Measurements from ENCODE around the gene HOXC13. TPM values are rescaled to one million over a fixed set of nuclear protein-coding genes. Genes with fewer than 3 reads are reported as not detected.

Gene HOXC13, protein sequence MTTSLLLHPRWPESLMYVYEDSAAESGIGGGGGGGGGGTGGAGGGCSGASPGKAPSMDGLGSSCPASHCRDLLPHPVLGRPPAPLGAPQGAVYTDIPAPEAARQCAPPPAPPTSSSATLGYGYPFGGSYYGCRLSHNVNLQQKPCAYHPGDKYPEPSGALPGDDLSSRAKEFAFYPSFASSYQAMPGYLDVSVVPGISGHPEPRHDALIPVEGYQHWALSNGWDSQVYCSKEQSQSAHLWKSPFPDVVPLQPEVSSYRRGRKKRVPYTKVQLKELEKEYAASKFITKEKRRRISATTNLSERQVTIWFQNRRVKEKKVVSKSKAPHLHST
- 0.48 TPM in 1 of 2 replicates, not detected in the other for total RNA-seq (ENCODE audit: low replicate concordance)
- long read RNA-seq = 0 reads

DNA sequence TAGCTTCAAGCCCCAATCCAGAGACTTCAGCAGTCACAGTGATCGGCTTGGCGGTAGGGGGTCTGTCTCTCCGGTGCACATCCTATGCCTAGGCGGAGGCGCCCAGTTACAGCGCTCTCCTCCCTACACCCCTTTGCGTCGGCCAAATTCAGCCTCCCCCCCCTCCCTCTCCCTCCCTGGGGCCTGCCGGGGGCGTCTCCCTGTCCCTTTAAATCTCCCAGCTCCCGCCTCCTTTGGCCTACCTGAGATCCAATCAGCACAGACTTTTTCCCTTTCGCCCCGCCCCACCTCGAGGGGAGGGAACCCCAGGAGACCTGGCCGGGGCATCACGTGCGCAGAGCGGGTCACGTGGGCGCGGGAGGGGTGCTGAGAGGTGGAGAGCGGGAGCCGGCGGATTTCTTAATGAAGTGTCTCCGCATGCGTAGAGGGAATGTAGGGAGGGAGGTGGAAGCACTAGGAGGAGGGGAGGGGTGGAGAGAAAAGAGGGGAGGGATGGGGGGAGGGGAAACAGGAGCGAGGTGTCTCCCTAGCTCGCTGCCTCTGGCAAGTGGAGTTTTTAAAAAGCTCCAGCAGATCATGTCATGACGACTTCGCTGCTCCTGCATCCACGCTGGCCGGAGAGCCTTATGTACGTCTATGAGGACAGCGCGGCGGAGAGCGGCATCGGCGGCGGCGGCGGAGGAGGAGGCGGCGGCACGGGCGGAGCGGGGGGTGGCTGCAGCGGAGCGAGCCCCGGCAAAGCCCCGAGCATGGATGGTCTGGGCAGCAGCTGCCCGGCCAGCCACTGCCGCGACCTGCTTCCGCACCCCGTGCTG, at the start of gene HOXC13:
Gene HOXC13 (plus strand): TSS at position 506 of the 815 bp plus-strand sequence. CDS start 76 bp downstream, at position 582.
- TF ChIP-seq, protein P1, sequence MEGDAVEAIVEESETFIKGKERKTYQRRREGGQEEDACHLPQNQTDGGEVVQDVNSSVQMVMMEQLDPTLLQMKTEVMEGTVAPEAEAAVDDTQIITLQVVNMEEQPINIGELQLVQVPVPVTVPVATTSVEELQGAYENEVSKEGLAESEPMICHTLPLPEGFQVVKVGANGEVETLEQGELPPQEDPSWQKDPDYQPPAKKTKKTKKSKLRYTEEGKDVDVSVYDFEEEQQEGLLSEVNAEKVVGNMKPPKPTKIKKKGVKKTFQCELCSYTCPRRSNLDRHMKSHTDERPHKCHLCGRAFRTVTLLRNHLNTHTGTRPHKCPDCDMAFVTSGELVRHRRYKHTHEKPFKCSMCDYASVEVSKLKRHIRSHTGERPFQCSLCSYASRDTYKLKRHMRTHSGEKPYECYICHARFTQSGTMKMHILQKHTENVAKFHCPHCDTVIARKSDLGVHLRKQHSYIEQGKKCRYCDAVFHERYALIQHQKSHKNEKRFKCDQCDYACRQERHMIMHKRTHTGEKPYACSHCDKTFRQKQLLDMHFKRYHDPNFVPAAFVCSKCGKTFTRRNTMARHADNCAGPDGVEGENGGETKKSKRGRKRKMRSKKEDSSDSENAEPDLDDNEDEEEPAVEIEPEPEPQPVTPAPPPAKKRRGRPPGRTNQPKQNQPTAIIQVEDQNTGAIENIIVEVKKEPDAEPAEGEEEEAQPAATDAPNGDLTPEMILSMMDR (conservative IDR thresholded peaks at IDR 0.05) = no peak
- peaks cover 97% of the 10 kb centered on the region for H3K27me3 Mint-ChIP-seq
- peaks cover 8% of the 10 kb centered on the region for H3K4me1 Mint-ChIP-seq (ENCODE audit: unreplicated experiment)
- peak; percentile 79 for DNase-seq (ENCODE audit: extremely low spot score, unreplicated experiment)
- H3K36me3 Mint-ChIP-seq = peaks cover 5% of the 10 kb centered on the region
- no peaks in the 10 kb centered on the region for H3K9me3 Mint-ChIP-seq
- H3K27ac Mint-ChIP-seq = no peak within 1 kb of the TSS
- peak within 1 kb of the TSS; percentile 77 for H3K4me3 Mint-ChIP-seq

DNA sequence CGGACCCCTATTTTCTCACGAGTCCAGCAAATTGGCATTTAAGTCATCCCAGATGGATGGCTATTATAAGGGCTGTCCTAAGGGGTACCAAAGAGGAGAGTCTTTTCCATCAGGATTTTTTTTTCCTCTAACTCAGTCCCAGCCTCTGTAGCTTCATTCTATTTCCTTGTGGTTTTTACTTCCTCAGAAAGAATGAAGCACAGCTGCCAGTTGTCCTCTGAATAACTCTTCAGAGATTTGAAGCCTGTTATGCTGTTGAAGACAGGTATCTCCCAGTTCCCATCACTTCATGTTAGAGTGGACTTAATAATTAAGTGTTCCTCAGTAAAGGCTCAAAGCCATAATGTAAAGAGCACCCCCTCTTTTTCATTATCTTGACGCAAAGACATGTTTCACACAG, 48.5 kb upstream of the HOXC13 start:
- peaks cover 90% of the 10 kb centered on the region for H3K27me3 Mint-ChIP-seq
- no peak for DNase-seq (ENCODE audit: extremely low spot score, unreplicated experiment)
- H3K4me1 Mint-ChIP-seq (ENCODE audit: unreplicated experiment) = no peaks in the 10 kb centered on the region
- no peaks in the 10 kb centered on the region for H3K36me3 Mint-ChIP-seq
- TF ChIP-seq, protein P1 (conservative IDR thresholded peaks at IDR 0.05) = no peak
- H3K9me3 Mint-ChIP-seq = no peaks in the 10 kb centered on the region
- no peak overlapping the region for H3K4me3 Mint-ChIP-seq
- no peak overlapping the region for H3K27ac Mint-ChIP-seq

DNA sequence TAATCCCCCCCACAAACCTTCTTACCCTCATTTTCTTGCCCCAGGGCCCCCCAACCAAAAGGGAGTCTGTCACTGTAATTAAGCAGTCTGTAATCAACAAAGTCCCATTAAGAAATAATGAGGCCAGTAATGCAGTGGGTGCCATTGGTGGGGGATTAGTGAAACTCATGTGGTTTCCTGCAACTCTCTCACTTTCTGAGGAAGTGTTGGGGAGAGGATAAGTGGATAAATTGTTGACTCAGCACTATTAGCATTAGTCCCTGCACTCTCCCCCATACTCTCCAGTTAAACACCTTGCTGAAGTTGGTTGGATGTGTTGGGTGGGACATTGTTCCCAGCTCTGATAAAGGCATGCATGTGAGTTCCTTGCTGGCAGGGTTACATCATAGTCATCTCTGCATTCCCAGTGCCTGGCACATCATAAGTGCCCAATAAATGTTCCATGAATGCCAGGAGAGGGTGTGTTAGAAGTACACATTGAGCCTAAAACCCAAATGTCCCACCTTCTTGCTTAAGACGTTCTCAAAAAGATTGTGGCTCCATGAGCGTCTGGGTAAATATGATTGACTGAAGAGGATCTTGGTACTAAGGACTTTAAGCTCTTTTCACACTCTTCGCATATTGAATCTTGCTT, 45.8 kb upstream of the HOXC13 start:
- DNase-seq (ENCODE audit: extremely low spot score, unreplicated experiment) = no peak
- H3K9me3 Mint-ChIP-seq = no peaks in the 10 kb centered on the region
- no peaks in the 10 kb centered on the region for H3K36me3 Mint-ChIP-seq
- no peaks in the 10 kb centered on the region for H3K4me1 Mint-ChIP-seq (ENCODE audit: unreplicated experiment)
- TF ChIP-seq, protein P1 (conservative IDR thresholded peaks at IDR 0.05) = no peak
- no peak overlapping the region for H3K27ac Mint-ChIP-seq
- no peak overlapping the region for H3K4me3 Mint-ChIP-seq
- H3K27me3 Mint-ChIP-seq = peaks cover 95% of the 10 kb centered on the region

DNA sequence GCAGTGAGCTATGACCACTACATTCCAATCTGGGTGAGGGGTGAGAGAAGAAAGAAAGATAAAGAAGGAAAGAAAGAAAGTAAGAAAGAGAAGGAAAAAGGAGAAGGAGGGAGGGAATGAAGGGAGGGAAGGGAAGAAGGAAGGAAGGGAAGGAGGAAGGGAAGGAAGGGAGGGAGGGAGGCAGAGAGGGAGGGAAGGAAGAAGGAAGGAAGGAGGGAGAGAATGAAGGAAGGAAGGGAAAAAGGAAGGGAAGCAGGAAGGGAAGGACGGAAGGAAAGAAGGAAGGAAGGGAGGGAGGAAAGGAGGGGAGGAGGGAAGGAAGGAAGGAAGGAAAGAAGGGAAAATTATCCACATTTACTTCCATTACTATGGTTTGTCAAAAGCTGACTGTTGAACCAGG, 39.4 kb upstream of the HOXC13 start:
- Mint-ChIP-seq H3K27ac (no peak overlapping the region), H3K4me1 (ENCODE audit: unreplicated experiment) (no peaks in the 10 kb centered on the region), H3K4me3 (no peak overlapping the region), H3K9me3 (no peaks in the 10 kb centered on the region), H3K36me3 (no peaks in the 10 kb centered on the region), H3K27me3 (peaks cover 86% of the 10 kb centered on the region)
- DNase-seq (ENCODE audit: extremely low spot score, unreplicated experiment) = no peak
- TF ChIP-seq, protein P1 (conservative IDR thresholded peaks at IDR 0.05) = no peak

DNA sequence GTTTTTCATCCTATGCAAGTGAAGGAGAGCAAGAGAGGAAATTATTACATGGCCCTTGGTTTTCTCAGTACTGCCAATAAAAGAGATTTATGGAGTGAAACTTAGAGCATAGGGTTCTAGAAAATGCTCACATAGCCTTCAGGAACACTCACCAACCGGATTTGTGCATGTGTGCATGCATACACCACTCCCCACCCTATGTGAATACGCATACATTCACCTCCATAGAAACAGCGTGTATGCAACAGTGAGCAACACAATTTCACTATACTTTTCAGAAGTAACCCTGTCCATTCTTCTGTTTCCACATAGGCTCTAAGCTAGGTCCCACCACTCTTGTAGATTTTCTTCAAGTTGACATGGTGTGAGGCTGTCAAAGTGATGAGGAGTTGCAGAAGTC, 31.5 kb upstream of the HOXC13 start:
- Mint-ChIP-seq H3K4me3 (no peak overlapping the region), H3K27ac (no peak overlapping the region), H3K4me1 (ENCODE audit: unreplicated experiment) (no peaks in the 10 kb centered on the region), H3K9me3 (no peaks in the 10 kb centered on the region), H3K36me3 (no peaks in the 10 kb centered on the region), H3K27me3 (peaks cover 48% of the 10 kb centered on the region)
- TF ChIP-seq, protein P1 (conservative IDR thresholded peaks at IDR 0.05) = no peak
- no peak for DNase-seq (ENCODE audit: extremely low spot score, unreplicated experiment)
